ENCODE results near the gene CXCL16.

DNA sequence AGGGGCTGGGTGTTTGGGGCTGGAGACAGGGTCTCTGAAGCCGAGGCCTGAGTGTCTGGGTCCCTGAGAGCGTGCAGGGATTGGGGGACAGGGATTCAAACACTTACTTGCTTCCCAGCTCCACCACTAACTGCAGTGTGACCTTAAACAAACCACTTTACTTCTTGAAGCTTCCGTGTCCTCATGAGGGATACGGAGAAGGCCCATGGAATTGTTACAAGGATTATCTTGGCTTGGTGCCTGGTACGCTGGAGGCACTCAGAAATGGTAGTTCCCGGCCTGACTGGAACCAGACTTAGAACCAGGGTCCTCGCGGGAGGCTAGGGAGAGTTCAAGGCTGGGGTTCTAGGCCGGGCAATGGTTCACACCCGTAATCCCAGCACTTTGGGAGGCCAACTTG is 2.9 kb upstream of the CXCL16 start:
- TF ChIP-seq EZH2 (IDR thresholded peaks at IDR 0.05; ENCODE audit: low read length, unreplicated experiment) (no peak), CTCF (conservative IDR thresholded peaks at IDR 0.05; ENCODE audit: low read depth, low read length) (no peak)
